SK-MEL-5 (cell line): Measurements from ENCODE around the gene CEBPZOS. TPM values are rescaled to one million over a fixed set of nuclear protein-coding genes. Genes with fewer than 3 reads are reported as not detected.

ENCODE experiments used
- DNase-seq: peaks from one replicate; pipeline ENCODE4 v3.0.0-alpha.2; 2016; ENCODE audit warnings: low read depth, low spot score
- in situ Hi-C: cut with HindIII; loops from 2 replicates; pipeline ENCODE4 v1.10.0; 2016; ENCODE audit warnings: low sequenced_read_pairs, high pct_unique_total_duplicates, low pct_unique_long_range_greater_than_20kb
- polyA plus RNA-seq, 2 experiments: library from polyadenylated mRNA; depleted of rRNA; stranded (reverse); fragments of >200 nt; gene quantifications; 2 replicates each; pipeline ENCODE4 v1.2.3, GENCODE V29; 2015
- total RNA-seq: library from RNA; depleted of rRNA; stranded (reverse); fragments of >200 nt; shearing (Covaris generic); gene quantifications from 2 replicates; pipeline ENCODE4 v1.2.3, GENCODE V29; 2014; rRNA removed

CEBPZOS gene
- 36.3 and 43.7 TPM in 2 replicates for total RNA-seq
- polyA plus RNA-seq (2015; cell fraction: cytosol; rRNA removed) = 77.3 and 78.8 TPM in 2 replicates
- 50.7 and 55.9 TPM in 2 replicates for polyA plus RNA-seq (2015; cell fraction: nucleus; rRNA removed)

DNA sequence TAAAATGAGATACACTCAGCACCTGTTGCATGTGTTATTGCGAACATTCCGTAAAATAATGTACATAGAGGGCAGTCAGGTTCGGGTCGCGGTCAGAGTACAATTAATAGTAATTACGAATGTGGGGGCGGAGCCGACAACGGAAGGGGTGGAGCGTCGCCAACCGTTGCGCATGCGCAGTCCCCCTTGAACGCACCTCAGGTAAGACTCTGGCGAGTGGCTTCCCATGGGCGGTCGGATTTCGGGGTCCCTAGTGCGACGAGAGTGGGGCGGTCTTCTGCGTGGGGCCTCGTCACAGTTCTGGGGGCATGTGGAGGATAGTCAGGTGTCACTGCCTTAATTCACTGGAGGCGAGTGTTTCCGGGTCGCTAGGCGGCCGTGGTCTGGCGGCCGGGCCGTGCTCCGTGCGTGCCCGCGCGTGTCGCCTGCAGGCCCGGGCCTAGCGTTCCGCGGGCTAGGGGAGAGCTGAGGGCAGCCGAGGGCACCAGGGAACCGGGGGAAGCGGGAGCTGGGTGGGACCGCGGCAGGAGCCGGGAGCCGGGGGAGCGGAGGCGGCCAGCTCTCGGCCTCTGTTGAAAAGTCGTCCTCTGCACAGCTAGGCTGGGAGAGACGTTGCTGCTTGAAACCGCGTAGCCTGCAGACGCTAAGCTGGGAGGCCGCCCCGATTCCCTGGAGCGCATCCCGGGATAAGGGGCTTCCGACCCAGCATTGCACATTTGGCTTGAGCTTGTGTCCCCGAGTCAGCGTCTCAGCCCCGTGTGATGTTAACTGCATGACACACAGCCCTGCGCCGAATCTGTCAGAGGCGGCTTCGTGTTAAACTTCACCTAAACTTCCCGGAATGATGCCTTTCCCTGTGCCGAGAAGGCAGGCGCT lies at the start of gene CEBPZOS:
CEBPZOS (plus strand) TSS at position 177 of the 876 bp plus-strand sequence. CDS start 3,209 bp downstream, outside the sequence.
- DNase-seq = peak; percentile 80
- in situ Hi-C loops = no loop called here

DNA sequence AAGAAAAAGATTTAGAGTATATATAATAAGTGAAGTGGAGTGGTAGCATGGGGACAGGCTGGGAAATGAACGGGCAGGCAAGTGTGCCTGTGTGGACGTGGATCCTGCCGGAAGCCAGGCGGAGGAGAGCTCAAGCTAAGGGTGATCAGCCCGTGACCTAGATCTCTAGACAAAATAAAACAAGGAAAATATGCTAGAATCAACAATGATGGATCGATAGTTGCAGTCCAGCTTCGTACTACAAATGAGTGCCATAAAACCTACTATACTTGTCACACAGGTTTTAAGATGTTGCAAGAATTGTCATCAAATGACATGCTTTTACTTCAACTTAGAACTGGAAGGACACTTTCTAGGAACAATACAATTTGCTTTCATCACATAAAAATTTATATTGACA lies 48.0 kb upstream of the CEBPZOS start:
- DNase-seq = no peak
- in situ Hi-C loops = no loop called here

DNA sequence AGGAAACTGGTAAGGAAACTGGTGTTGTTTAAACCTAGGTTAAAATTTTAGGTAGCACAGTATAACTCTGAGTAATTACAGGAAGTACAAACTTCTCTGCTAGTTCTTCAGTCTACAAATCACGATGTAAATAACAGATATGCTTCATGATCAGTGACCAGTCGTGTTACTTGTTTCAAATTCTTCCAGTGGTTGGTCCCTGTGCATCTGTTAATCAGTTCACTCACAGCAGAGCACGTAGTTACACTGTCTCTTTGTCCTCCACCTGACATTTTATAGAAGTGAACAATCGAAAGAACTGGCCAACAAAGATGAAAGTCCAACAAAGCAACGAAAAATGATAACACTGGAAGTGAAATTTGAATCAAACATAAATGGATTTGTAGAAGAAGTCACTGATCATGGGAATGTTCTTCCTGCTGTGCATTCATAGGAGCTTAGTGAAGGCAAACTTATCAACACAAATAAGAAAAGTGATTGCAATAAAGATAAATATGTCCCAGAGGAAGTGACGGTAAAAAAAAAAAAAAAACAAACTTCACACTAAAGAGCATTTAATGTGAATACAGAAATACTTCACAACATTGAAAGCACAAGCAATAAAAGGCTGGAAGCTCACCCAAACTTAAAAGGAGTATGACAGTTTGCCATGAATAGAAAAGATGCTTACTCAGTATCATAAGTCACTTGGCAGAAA lies 46.5 kb upstream of the CEBPZOS start:
- in situ Hi-C loops = no loop called here

GRCh38 chr2:37153224-37153623 lies 43.1 kb upstream of the CEBPZOS start:
- in situ Hi-C loops = no loop called here
- no peak for DNase-seq

More for the DNA sequence above, 46.5 kb upstream of the CEBPZOS start:
- no peak for DNase-seq

GRCh38 chr2:37154785-37155184 lies 41.5 kb upstream of the CEBPZOS start:
- in situ Hi-C loops = no loop called here
- no peak for DNase-seq

DNA sequence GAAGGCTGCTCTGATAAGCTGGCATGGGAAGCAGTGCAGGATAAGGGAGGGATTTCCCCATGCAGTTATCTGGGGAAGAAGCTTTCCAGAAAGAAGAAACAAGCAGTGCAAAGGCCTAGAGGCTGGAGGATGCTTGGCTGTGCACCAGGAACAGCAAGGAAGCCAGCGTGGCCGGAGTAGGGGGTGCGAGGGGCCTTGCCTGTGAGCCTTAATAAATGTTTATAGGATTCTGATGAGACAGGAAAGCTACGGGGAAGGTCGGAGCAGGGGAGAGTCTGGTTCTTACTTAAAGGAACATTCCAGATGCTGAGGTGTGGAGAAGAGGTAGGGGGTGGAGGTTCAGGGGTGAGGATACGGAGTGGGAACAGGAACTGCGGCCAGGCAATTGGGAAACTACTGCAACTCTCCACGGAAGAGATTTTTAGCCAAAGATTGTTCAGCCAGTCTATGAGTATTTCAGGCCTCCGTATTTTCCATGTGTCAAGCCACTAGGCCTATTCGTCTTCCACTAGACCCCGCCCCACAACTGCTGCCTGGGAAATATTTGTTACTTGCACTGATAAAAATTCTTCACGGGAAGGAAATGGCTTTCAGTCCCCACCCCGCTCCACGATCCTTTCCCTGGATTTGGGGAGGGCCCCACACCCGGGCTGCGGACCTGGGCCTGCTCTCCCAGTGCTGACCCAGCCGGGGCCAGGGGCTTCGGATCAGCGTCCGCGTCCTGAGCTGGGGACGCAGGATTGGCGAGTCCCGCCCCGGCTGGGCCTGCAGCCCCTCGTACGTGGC lies 40.0 kb upstream of the CEBPZOS start:
- DNase-seq = peak; percentile 40
- in situ Hi-C loops = no loop called here

GRCh38 chr2:37156857-37157714 lies 39.2 kb upstream of the CEBPZOS start, which contains the start of gene EIF2AK2:
TSS of gene EIF2AK2 (minus strand) at chr2:37156980. CDS start at chr2:37147806, 9,174 bp downstream.
- peak; percentile 91 for DNase-seq
- in situ Hi-C loops = no loop called here

DNA sequence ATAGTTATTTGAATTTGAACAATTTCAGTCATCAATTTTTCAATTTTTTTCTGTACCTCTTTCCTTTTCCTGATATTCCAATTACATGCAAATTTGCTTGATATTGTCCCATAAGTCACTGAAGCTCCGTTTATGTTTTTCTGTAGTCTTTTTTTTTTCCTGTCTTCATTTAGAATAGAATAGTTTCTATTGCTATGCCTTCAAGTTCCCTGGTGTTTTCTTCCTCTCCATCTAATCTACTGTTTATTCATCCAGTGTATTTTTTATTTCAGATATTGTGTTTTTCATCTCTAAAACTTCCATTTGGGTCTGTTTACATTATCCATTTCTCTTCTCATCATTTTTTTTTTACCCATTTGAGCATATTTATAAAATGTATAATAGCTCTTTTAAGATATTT lies 31.5 kb upstream of the CEBPZOS start:
- DNase-seq = no peak
- in situ Hi-C loops = no loop called here

DNA sequence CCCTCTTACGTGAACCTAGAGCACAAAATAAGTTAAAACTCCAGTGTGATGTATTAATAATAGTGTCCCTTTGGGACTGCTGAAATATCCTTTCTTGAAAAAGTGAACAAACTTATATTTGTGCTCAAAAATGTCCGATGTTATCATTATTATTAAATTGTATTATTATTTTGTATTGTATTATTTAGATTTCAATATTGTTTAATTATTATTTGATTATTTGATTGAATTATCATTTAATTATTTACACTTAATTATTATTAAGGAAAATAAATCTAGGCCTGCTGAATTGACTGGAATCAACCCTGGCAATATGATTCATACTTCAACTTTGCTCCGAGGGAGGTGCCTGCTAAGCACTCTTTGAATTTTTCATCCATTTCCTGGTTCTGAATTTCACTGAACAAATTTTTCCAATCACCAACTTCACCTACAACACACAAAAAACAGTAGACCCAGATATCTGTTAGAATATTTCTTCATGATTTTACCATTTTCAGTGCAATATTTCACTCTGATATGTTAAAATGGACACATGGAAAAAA lies 28.6 kb upstream of the CEBPZOS start:
- no peak for DNase-seq
- in situ Hi-C loops = no loop called here

DNA sequence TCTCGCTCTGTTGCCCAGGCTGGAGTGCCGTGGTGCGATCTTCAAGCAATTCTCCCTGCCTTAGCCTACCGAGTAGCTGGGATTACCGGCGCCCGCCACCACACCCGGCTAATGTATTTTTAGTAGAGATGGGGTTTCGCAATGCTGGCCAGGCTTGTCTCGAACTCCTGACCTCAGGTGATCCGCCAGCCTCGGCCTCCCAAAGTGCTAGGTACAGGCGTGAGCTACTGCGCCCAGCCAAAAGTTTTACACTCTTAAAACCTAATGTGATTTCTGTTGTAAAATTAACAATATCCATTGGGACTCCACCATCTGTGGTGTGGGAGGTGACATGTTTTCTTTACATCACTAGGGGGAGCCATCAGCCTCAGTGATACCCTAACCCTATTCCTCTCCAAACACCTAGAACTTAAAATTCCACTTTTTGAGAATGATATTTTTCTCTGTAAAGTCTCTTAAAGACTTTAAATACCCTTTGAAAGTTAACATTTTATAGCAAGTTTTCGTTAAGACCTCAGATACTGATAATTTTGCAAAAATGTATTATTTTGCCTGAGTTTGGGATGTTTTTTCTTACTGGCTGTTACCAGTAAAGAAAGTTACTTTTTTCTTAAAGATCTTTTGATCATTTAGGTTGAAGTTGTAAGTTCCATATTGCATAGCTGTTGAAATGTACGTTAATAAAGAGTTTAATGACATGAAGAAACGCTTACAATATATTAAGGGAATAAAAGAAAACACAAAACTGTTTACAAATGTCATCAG lies 27.9 kb upstream of the CEBPZOS start:
- DNase-seq = peak; percentile 78
- in situ Hi-C loops = no loop called here

DNA sequence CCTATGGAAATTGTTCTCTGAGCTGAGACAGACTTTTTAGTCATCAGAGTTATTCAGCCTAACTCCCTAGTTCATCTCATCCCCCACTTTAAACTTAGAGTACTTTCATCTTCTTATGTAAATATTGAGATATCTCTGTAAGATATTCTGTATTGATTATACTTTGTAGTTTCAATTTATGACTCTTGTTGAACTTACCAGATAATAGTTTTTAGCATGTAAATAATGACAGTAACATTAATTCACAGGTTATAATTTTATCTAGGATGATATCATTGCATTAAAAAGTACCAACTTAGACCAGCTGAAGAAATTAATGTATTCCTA lies 24.7 kb upstream of the CEBPZOS start:
- no peak for DNase-seq
- in situ Hi-C loops = no loop called here

- in situ Hi-C loops = no loop called here
- no peak for DNase-seq
Measured at GRCh38 chr2:37173741-37174140, 22.6 kb upstream of the CEBPZOS start.

DNA sequence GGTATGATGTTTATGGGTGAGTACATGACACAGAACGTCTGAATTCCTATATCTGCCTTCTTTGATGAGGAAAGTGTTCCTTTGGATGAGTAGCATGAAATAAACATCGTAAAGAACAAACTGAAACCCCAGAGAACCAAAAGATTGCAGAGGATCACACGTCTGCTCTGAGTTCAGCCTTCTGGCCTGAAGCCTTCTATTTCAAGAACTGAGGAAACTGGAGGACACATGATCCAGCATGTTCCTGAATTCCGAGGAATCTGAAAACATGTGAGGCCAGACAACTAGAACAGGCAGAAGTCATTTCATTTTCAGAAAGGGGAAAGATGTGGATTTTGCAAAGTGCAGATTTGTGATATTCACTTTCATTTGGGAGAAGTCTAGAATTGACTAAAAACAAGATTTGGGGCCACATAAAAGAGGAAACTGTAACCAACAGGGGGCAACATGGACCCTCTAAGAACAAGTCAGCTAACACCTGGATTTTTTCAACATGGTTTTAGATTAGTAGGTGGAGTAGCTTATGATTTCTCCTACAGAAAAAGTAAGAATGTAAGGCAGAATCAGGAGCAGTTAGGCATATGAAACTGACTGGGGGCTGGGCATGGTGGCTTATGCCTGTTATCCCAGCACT lies 16.2 kb upstream of the CEBPZOS start:
- DNase-seq = peak; percentile 40
- in situ Hi-C loops = no loop called here

DNA sequence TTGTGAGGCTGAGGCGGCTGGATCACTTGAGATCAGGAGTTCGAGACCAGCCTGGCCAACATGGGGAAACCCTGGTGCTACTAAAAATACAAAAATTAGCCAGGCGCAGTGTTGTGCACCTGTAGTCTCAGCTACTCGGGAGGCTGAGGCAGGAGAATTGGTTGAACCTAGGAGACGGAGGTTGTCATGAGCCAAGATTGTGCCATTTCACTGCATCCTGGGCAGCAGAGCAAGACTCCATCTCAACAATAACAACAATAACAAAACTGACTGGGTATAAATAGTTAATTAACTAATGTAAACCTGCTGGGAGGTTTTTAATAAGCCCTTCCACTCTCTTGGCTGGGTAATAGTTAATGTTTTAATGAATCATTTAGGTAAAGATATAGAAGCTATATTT lies 15.7 kb upstream of the CEBPZOS start:
- in situ Hi-C loops = no loop called here
- no peak for DNase-seq

GRCh38 chr2:37181726-37182684 lies 14.3 kb upstream of the CEBPZOS start:
- peak; percentile 30 for DNase-seq
- in situ Hi-C loops = no loop called here
